HG03175 (cell line): Measurements from ENCODE around the gene METTL24.

Experiments used
- ATAC-seq: cut with Tn5 transposase; IDR thresholded peaks from one replicate; pipeline ENCODE4 v1.9.1; 2021; ENCODE audit warnings: mild to moderate bottlenecking, moderate library complexity; ENCODE audit not compliant: unreplicated experiment

Gene METTL24

DNA sequence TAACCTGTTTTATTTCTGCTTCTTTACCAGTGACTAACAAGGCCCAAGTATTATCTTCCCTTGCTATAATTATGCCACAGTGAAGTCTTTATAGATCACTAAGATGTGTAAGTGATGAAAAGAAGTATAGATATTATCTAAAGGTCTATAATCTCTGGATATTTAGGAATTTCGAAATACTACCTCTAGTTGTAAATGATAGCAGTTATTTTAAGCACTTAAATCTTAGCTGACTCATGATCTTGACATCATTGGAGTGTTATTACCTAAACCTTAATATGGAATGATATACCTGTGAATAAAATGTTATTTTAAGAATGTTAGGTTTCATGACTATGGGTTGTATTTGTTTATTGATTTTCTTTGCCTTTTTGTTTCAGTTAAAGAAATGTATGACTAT is 146.4 kb downstream of the METTL24 start:
- ATAC-seq: no peak

DNA sequence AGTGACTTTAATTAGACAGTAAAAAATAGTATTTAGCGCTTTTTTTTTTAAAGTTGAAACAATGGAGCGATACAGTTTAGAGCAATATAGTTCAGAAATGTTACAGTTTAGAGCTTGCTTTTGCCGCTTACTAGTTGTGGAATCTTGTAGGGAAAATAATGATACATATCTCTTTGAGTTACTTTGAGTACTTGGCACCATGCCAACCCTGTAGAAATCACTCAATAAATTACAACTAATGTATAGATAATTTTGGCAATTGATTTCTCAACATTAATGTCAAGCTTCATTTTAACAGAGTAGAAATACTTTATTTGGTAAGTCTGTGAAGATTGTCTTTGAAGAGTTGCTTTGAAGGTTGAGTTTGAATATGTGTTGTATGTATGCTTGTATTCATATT is 150.5 kb downstream of the METTL24 start:
- ATAC-seq: no peak

DNA sequence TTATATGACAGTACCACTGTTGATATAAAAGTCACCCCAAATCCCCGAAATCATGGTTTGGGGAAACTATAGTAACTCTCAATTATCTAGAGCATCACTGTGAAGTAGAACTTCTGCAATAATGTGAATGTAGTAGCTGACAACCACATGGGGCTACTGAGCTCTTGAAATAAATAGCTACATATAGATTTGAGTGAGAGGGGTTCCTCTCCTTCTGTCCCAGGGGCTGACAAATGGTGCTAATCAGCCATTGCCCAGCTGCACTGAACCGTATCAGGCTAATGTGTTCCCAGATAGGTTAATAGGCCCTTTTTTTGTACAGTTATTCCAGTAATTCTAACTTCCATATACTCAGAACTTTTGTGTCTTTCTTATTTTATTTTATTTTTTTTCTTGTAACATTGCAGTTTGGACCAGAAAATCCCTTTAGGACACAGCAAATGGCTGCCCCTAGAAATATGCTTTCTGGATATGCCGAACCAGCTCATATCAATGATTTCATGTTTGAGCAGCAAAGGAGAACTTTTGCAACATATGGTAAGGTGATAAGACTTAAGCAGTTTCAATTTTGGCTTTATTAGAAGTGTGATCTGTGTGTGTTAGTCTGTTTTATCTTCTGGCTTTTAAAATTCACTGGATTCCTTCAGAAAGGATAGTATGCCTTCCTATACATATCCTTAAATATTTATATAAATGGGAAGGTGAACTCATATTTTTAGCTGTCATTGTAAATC is 156.8 kb downstream of the METTL24 start:
- ATAC-seq: no peak

DNA sequence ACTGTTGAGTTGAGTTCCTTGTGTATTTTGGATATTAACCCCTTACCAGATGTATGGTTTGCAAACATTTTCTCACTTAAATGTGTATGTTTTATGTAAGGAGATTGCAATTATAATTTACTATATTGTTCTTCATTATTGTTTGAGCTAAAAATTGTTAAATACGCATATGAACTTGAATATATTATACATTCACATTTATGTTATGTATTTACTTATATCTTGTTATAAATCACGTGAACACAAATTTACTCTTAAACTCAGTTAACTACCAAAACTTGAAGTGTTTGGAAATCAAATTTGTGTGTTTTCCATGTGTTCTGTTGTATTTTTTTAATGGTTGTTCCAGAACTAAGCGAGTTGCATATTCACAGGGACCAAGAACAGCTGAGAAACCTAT is 159.6 kb downstream of the METTL24 start:
- no peak for ATAC-seq

DNA sequence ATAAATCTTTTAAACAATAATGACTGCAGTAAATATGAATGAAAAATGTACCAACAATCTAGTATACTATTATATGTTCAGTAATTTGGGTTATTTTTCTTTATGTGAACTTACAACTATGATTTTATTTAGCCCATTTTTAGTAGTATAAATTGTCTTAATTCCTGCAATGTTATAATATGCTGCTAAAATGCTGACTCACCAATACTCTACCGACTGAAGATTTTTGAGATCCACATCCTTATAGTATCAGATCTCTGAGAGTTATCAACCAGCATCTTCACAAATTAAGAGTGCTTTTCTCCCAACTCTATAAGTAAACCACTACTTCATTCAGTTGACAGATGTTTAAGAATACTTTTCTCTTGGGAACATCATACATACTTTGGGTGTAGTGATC is 161.3 kb downstream of the METTL24 start:
- no peak for ATAC-seq

DNA sequence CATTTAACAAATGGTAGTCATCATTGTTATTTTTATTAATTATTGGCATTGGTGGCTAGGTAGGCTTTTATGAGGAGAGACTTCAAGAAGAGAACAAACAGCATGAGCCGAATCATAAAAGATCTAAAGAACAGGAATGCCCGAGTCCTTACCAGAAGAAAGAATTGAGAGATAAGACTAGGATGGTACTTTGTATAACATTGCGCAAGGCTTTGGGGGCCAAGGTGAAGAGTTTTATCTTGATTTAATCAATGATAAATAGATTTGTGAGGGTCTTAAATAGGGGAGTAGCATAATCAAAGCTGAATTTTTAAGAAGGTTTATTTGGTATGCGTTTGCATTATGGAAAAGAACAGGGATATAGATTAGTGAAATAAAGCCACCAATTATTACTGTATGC is 162.5 kb downstream of the METTL24 start:
- ATAC-seq: no peak
